ENCODE results near the gene RAP1A. TPM values are rescaled to one million over a fixed set of nuclear protein-coding genes. Genes with fewer than 3 reads are reported as not detected.

The RAP1A gene
- total and polyA plus RNA-seq, 12 donors: 64.2 to 120 (median 99.7) TPM

DNA sequence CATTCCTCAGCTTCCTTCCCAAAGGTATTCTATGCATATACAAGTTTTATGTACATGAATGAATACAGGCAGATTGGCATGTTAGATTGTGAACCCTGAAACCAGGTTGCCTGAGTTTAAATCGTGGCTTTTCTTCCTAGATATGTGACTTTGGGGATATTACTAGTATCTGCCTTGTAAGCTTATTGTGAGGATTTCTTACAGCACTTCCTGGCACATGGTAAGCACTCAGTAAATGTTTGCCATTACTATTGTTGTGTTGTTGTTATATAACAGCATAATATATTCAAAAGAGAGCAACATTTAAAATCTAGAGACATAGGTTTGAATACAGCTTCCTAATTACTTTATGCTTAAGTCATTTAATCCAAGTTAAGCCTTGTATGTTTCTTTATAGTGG is 45.1 kb downstream of the RAP1A start:
- DNase-seq: no peak
- 49 to 57% methylated on average over 1 of the region's 1 CpG for WGBS, 2 donors
- peaks cover 0 to 13% (median 0%) of the 10 kb centered on the region in 9 donors for H3K36me3 ChIP-seq
- TF ChIP-seq, protein P1, sequence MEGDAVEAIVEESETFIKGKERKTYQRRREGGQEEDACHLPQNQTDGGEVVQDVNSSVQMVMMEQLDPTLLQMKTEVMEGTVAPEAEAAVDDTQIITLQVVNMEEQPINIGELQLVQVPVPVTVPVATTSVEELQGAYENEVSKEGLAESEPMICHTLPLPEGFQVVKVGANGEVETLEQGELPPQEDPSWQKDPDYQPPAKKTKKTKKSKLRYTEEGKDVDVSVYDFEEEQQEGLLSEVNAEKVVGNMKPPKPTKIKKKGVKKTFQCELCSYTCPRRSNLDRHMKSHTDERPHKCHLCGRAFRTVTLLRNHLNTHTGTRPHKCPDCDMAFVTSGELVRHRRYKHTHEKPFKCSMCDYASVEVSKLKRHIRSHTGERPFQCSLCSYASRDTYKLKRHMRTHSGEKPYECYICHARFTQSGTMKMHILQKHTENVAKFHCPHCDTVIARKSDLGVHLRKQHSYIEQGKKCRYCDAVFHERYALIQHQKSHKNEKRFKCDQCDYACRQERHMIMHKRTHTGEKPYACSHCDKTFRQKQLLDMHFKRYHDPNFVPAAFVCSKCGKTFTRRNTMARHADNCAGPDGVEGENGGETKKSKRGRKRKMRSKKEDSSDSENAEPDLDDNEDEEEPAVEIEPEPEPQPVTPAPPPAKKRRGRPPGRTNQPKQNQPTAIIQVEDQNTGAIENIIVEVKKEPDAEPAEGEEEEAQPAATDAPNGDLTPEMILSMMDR (IDR thresholded peaks at IDR 0.05): no peak
- no peaks in the 10 kb centered on the region for H3K27me3 ChIP-seq
- no peaks in the 10 kb centered on the region for H3K9me3 ChIP-seq
- H3K4me3 ChIP-seq: no peak overlapping the region
- no peak for ATAC-seq
- intact Hi-C loops (cut with DNase I): loop anchor here in 1 of 10 donors (5.0 kb wide), 1 partner anchor 42 kb away; no protein-coding TSS in a partner anchor
- H3K4me1 ChIP-seq: peaks cover 6 to 76% (median 63%) of the 10 kb centered on the region in 9 donors
- H3K27ac ChIP-seq: peak overlapping the region in 1 of 10 donors; percentile 45

DNA sequence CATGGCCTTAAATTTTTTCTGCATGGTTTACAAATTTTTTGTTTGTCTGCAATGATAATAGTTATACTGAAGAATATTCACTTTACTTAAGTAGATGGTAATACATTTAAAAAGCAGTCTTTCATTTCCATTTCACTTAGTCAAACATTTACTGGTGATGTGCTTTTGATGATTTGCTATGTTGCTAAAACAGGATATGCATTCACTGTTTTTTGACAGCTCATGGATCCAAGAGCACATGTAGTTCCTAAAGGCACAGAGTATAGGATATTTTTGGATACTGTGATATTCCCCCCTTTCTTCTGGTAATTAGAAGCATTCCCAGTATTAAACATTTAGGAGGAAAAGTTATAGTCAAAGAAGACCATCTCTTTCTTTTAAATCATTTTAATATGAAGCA is 45.9 kb downstream of the RAP1A start:
- TF ChIP-seq, protein P1 (IDR thresholded peaks at IDR 0.05): no peak
- Histone ChIP-seq H3K4me3 (no peak overlapping the region), H3K27ac (peak overlapping the region in 4 of 10 donors; percentile 7 to 45 (median 14)), H3K4me1 (peaks cover 6 to 76% (median 59%) of the 10 kb centered on the region in 9 donors), H3K9me3 (no peaks in the 10 kb centered on the region), H3K36me3 (peaks cover 0 to 13% (median 0%) of the 10 kb centered on the region in 9 donors), H3K27me3 (no peaks in the 10 kb centered on the region)
- intact Hi-C loops (cut with DNase I): no loop called here
- ATAC-seq (peak in 2 of 8 donors; percentile 55 to 84), DNase-seq (no peak)

DNA sequence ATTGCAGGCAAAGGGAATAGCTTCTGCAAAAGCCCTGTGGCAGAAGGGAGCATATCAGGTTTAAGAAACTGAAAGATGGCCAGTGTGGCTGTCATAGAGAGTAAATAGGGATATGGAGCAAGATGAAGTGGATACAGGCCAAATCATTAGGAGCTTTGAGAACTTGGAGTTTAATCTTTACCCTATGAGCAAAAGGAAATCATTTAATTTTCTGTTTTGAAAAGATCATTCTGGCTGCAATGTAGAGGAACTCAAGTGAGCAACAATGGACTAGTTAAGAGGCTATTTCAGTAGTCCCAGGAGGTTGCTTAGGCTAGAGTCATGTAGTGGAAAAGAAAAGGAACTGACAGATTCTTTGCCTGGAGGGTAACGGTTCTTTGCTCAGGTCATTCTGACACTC is 47.2 kb downstream of the RAP1A start:
- Histone ChIP-seq H3K4me3 (no peak overlapping the region), H3K27ac (peak overlapping the region in 1 of 10 donors; percentile 11), H3K4me1 (peaks cover 6 to 74% (median 54%) of the 10 kb centered on the region in 9 donors), H3K9me3 (no peaks in the 10 kb centered on the region), H3K27me3 (no peaks in the 10 kb centered on the region), H3K36me3 (peaks cover 0 to 13% (median 0%) of the 10 kb centered on the region in 9 donors)
- ATAC-seq (peak in 4 of 8 donors; percentile 28 to 55 (median 38)), DNase-seq (no peak)
- intact Hi-C loops (cut with DNase I): no loop called here
- TF ChIP-seq, protein P1 (IDR thresholded peaks at IDR 0.05): no peak
- WGBS, 2 donors: 49 to 57% methylated on average over 1 of the region's 1 CpG

DNA sequence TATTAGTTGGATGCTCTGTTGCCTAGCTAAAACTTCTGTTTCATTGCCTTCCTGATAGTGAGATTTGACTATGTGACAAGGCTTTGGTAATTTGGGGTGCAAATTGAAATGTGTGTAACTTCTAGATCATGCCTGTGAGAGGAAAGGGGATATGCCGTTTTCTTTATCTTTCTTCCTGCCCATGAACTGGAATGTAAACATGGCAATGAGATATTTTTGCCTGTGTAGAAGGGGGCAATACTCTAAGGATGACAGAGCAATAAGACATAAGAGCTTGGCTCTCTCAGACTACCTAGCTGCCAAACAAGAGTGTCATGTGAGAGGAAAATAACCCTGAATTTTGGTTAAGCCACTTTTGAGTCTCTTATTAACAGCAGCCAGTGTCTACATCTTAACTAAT is 49.7 kb downstream of the RAP1A start:
- ATAC-seq (peak in 1 of 8 donors; percentile 44), DNase-seq (no peak)
- Histone ChIP-seq H3K4me1 (peaks cover 6 to 83% (median 57%) of the 10 kb centered on the region in 9 donors), H3K4me3 (no peak overlapping the region), H3K9me3 (no peaks in the 10 kb centered on the region), H3K27me3 (no peaks in the 10 kb centered on the region), H3K27ac (peak overlapping the region in 1 of 10 donors; percentile 3), H3K36me3 (peaks cover 0 to 13% (median 0%) of the 10 kb centered on the region in 9 donors)
- TF ChIP-seq, protein P1 (IDR thresholded peaks at IDR 0.05): no peak
- WGBS, 2 donors: 8 to 19% methylated on average over 1 of the region's 1 CpG
- intact Hi-C loops (cut with DNase I): no loop called here
